Fibroblast of mammary gland (primary cell): Measurements from ENCODE around the gene B3GAT1.

Experiments used
- DNase-seq: peaks from one replicate; pipeline ENCODE4 v3.0.0-alpha.2; 2010; ENCODE audit warnings: low read depth
- H3K4me3 ChIP-seq: 2 replicates; pipeline ENCODE4 v1.5.1; 2011; ENCODE audit warnings: low read depth, mild to moderate bottlenecking, low read length, moderate library complexity; ENCODE audit not compliant: control insufficient read depth
- CTCF ChIP-seq: conservative IDR thresholded peaks from 2 replicates; pipeline ENCODE4 v1.5.1; 2011; ENCODE audit warnings: low read depth, low read length, inconsistent platforms; ENCODE audit not compliant: control insufficient read depth, insufficient read depth

Gene B3GAT1

DNA sequence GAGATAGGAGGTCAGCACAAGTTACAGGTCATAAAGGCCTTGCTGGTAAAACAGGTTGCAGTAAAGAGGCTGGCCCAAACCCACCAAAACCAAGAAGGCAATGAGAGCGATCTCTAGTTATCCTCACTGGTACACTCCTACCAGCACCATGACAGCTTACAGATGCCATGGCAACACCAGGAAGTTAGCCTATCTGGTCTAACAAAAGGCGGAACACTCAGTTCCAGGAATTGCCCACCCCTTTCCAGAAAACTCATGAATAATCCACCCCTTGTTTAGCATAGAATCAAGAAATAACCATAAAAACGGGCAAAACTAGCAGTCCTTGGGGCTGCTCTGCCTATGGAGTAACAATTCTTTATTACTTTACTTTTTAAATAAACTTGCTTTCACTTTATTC is 43.5 kb upstream of the B3GAT1 start:
- no peak for DNase-seq
- TF ChIP-seq CTCF: no peak
- H3K4me3 ChIP-seq: no peak overlapping the region

DNA sequence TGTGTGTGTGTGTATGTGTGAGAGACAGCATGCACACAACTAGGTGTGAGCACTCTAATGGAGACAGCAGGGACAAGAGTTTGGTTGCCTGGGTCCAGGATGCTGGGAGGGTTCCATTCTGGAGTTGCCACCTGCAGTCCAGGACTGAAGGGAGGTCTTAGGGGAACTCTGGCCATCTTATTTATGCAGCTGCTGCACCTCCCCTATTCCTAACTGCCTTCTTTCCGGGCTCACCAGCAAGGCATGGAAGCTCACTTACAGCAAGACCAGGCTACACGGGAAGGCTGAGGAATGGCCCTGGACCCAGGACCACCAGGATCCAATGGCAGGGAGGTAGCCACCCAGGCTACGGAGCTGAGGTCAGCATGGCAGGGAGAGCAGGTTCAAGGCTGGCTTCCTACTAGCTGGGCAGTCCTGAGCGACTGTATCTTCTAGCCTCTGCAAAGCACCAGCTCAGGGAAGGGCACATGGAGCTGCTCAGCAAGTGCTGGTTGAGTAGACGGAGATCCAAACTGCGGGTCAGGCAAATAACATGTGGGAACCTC is 42.2 kb upstream of the B3GAT1 start:
- no peak overlapping the region for H3K4me3 ChIP-seq
- DNase-seq: no peak
- no peak for TF ChIP-seq CTCF

- H3K4me3 ChIP-seq: no peak overlapping the region
- no peak for DNase-seq
- no peak for TF ChIP-seq CTCF
Measured at GRCh38 chr11:134453441-134453840, 41.4 kb upstream of the B3GAT1 start.

- no peak overlapping the region for H3K4me3 ChIP-seq
- TF ChIP-seq CTCF: no peak
- DNase-seq: no peak
Measured at GRCh38 chr11:134452838-134453155, 40.8 kb upstream of the B3GAT1 start.

DNA sequence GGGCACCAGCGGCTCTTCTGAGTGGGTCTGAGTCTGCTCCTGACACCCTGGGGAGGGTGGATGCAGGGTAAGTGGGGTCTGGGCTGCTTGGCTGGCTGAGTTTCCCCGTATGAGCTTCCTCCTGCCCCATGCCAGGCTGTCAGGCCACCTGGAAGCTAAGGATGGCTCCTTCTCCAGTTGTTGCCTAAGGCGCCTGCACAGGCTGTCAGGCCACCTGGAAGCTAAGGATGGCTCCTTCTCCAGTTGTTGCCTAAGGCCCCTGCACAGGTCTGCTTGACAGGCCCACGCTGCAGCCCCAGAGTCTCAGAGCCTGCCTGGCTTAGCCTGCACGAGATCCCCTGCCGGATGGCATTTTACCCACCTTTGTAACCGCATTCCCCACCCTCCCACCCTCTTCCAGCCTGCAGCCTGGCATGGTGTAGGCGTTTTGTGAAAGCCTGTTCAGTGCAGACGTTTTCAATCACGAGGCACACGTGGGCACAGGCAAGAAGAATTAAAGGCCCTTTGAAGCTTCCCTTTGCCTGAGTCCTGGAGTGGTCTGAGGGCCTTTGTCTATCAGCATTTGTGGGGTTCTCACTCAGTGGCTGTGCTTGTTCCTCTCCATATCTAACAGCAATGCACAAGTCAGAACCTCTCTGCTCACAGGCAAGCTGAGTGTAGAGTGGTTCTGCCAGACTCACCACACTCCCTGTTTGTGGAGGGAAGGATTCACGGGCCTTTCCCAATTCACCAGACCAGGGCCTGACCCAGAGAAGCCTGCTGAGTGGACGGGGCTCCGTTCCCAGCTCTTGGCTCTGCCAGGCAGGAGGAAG is 40.2 kb upstream of the B3GAT1 start:
- no peak overlapping the region for H3K4me3 ChIP-seq
- TF ChIP-seq CTCF: no peak
- DNase-seq: no peak

GRCh38 chr11:134450186-134450585 is 38.1 kb upstream of the B3GAT1 start:
- DNase-seq: no peak
- H3K4me3 ChIP-seq: no peak overlapping the region
- TF ChIP-seq CTCF: no peak
